Activated CD4-positive, alpha-beta T cell treated with anti-CD3 and anti-CD28 coated beads, Interleukin-2, amount 50 U/mL, for 48 hours (primary cell): ENCODE data around the gene QPRT.
"Not testable (repeated sequence)": the region's sequence is repeated elsewhere in the genome, so short reads cannot be mapped to it uniquely, and the experiment has no call there.

ENCODE experiments used
- DNase-seq, 2 experiments: peaks; one replicate each; pipeline ENCODE4 v3.0.0-alpha.2; 2020

The QPRT gene

GRCh38 chr16:29694384-29695195 is 15.6 kb downstream of the QPRT start:
- no peak for DNase-seq

- not testable (repeated sequence) for DNase-seq
Observed at GRCh38 chr16:29695675-29696074, 16.7 kb downstream of the QPRT start.

- DNase-seq: no peak
Observed at GRCh38 chr16:29696881-29697331, 17.9 kb downstream of the QPRT start.

- DNase-seq: no peak
Observed at GRCh38 chr16:29697391-29697790, 18.4 kb downstream of the QPRT start.

- DNase-seq: no peak
Observed at GRCh38 chr16:29698042-29698441, 19.1 kb downstream of the QPRT start.

- DNase-seq: no peak
Observed at GRCh38 chr16:29698484-29699323, 19.7 kb downstream of the QPRT start.

GRCh38 chr16:29699324-29700219 is 20.6 kb downstream of the QPRT start:
- DNase-seq: no peak

- DNase-seq: peak; percentile 76 to 80
Observed at GRCh38 chr16:29700253-29700987, 21.4 kb downstream of the QPRT start.

GRCh38 chr16:29701214-29701555 is 22.2 kb downstream of the QPRT start:
- DNase-seq: no peak

- peak in 1 of 2 experiments; percentile 9 for DNase-seq
Observed at GRCh38 chr16:29702269-29702668, 23.3 kb downstream of the QPRT start.

- DNase-seq: no peak
Observed at GRCh38 chr16:29705030-29705429, 26.1 kb downstream of the QPRT start.

GRCh38 chr16:29707160-29707559 is 28.2 kb downstream of the QPRT start:
- DNase-seq: not testable (repeated sequence)

GRCh38 chr16:29708917-29709600 is 30.1 kb downstream of the QPRT start:
- DNase-seq: no peak

GRCh38 chr16:29709657-29710056 is 30.7 kb downstream of the QPRT start:
- DNase-seq: not testable (repeated sequence)

- DNase-seq: peak in 1 of 2 experiments; percentile 19
Observed at GRCh38 chr16:29710227-29711219, 31.5 kb downstream of the QPRT start.

- DNase-seq: no peak
Observed at GRCh38 chr16:29712809-29713208, 33.8 kb downstream of the QPRT start.

- no peak for DNase-seq
Observed at GRCh38 chr16:29714396-29714795, 35.4 kb downstream of the QPRT start.

GRCh38 chr16:29714972-29715371 is 36.0 kb downstream of the QPRT start:
- no peak for DNase-seq

- no peak for DNase-seq
Observed at GRCh38 chr16:29717113-29717512, 38.1 kb downstream of the QPRT start.

- DNase-seq: no peak
Observed at GRCh38 chr16:29719063-29719462, 40.1 kb downstream of the QPRT start.
